Measurements from ENCODE around the gene NTM.

The NTM gene

GRCh38 chr11:131454490-131454889 is 84.1 kb downstream of the NTM start:
- no peaks in the 10 kb centered on the region for H3K27me3 ChIP-seq (ENCODE audit: control insufficient read depth, low read length)
- H3K9me2 ChIP-seq (replicated peaks; ENCODE audit: control insufficient read depth, low read length) = no peaks in the 10 kb centered on the region
- no peak overlapping the region for H3K27ac ChIP-seq (ENCODE audit: low read depth, low read length)
- H3K4me3 ChIP-seq (ENCODE audit: low read length) = no peak overlapping the region
- no peaks in the 10 kb centered on the region for H3F3A ChIP-seq (ENCODE audit: control insufficient read depth, insufficient read depth)
- TF ChIP-seq EZH2phosphoT487 (IDR thresholded peaks at IDR 0.05; ENCODE audit: borderline replicate concordance, low read length) (no peak), CTCF (IDR thresholded peaks at IDR 0.05; ENCODE audit: low read depth, low read length, poor library complexity, severe bottlenecking) (no peak)
- no peaks in the 10 kb centered on the region for H3K9me3 ChIP-seq (ENCODE audit: control insufficient read depth, insufficient read depth, low read length)
- H3K36me3 ChIP-seq (ENCODE audit: control insufficient read depth, low read length) = no peaks in the 10 kb centered on the region
- no peaks in the 10 kb centered on the region for H3K79me2 ChIP-seq (ENCODE audit: control insufficient read depth, low read length)
- no peaks in the 10 kb centered on the region for H4K20me1 ChIP-seq (ENCODE audit: control insufficient read depth, insufficient read depth, low read depth, low read length)
- H3K4me2 ChIP-seq (ENCODE audit: low read length) = no peak overlapping the region
- H3K4me1 ChIP-seq (ENCODE audit: control insufficient read depth, low read length) = no peaks in the 10 kb centered on the region

- Histone ChIP-seq H4K20me1 (ENCODE audit: control insufficient read depth, insufficient read depth, low read depth, low read length) (no peaks in the 10 kb centered on the region), H3F3A (ENCODE audit: control insufficient read depth, insufficient read depth) (no peaks in the 10 kb centered on the region), H3K36me3 (ENCODE audit: control insufficient read depth, low read length) (no peaks in the 10 kb centered on the region), H3K79me2 (ENCODE audit: control insufficient read depth, low read length) (no peaks in the 10 kb centered on the region), H3K4me2 (ENCODE audit: low read length) (no peak overlapping the region), H3K9me2 (replicated peaks; ENCODE audit: control insufficient read depth, low read length) (no peaks in the 10 kb centered on the region), H3K4me3 (ENCODE audit: low read length) (no peak overlapping the region), H3K27ac (ENCODE audit: low read depth, low read length) (no peak overlapping the region), H3K9me3 (ENCODE audit: control insufficient read depth, insufficient read depth, low read length) (no peaks in the 10 kb centered on the region), H3K4me1 (ENCODE audit: control insufficient read depth, low read length) (no peaks in the 10 kb centered on the region), H3K27me3 (ENCODE audit: control insufficient read depth, low read length) (no peaks in the 10 kb centered on the region)
- no peak for TF ChIP-seq EZH2phosphoT487 (IDR thresholded peaks at IDR 0.05; ENCODE audit: borderline replicate concordance, low read length)
- no peak for TF ChIP-seq CTCF (IDR thresholded peaks at IDR 0.05; ENCODE audit: low read depth, low read length, poor library complexity, severe bottlenecking)
Observed at GRCh38 chr11:131454989-131455388, 84.6 kb downstream of the NTM start.

- no peaks in the 10 kb centered on the region for H3K27me3 ChIP-seq (ENCODE audit: control insufficient read depth, low read length)
Observed at GRCh38 chr11:131455843-131456704, 85.7 kb downstream of the NTM start.

More at GRCh38 chr11:131455843-131456704, 85.7 kb downstream of the NTM start:
- H3K27ac ChIP-seq (ENCODE audit: low read depth, low read length) = no peak overlapping the region
- no peaks in the 10 kb centered on the region for H3K36me3 ChIP-seq (ENCODE audit: control insufficient read depth, low read length)
- H3K9me3 ChIP-seq (ENCODE audit: control insufficient read depth, insufficient read depth, low read length) = no peaks in the 10 kb centered on the region
- H3K79me2 ChIP-seq (ENCODE audit: control insufficient read depth, low read length) = no peaks in the 10 kb centered on the region
- no peak overlapping the region for H3K4me2 ChIP-seq (ENCODE audit: low read length)
- TF ChIP-seq CTCF (IDR thresholded peaks at IDR 0.05; ENCODE audit: low read depth, low read length, poor library complexity, severe bottlenecking) = no peak
- TF ChIP-seq EZH2phosphoT487 (IDR thresholded peaks at IDR 0.05; ENCODE audit: borderline replicate concordance, low read length) = no peak
- H3K4me1 ChIP-seq (ENCODE audit: control insufficient read depth, low read length) = no peaks in the 10 kb centered on the region
- no peaks in the 10 kb centered on the region for H3K9me2 ChIP-seq (replicated peaks; ENCODE audit: control insufficient read depth, low read length)
- H4K20me1 ChIP-seq (ENCODE audit: control insufficient read depth, insufficient read depth, low read depth, low read length) = no peaks in the 10 kb centered on the region
- no peak overlapping the region for H3K4me3 ChIP-seq (ENCODE audit: low read length)
- no peaks in the 10 kb centered on the region for H3F3A ChIP-seq (ENCODE audit: control insufficient read depth, insufficient read depth)
